Trophoblast cell (in vitro differentiated cells and primary cell): ENCODE results near the gene FTO.

Experiments used
- DNase-seq, 2 donors: peaks; one replicate each; pipeline ENCODE4 v3.0.0-alpha.2; 2016
- H2AFZ ChIP-seq: 2 replicates; pipeline ENCODE4 v1.6.1; 2013; ENCODE audit warnings: low read length, moderate library complexity, mild to moderate bottlenecking; ENCODE audit not compliant: insufficient read depth, poor library complexity
- H2AK5ac ChIP-seq: 2 replicates; pipeline ENCODE4 v1.6.1; 2013; ENCODE audit warnings: mild to moderate bottlenecking, low read length
- H2BK120ac ChIP-seq: 2 replicates; pipeline ENCODE4 v1.6.1; 2013; ENCODE audit warnings: low read length, mild to moderate bottlenecking, moderate library complexity; ENCODE audit not compliant: insufficient read depth, poor library complexity
- H2BK12ac ChIP-seq: 2 replicates; pipeline ENCODE4 v1.6.1; 2013; ENCODE audit warnings: mild to moderate bottlenecking, low read length, moderate library complexity
- H2BK5ac ChIP-seq: 2 replicates; pipeline ENCODE4 v1.6.1; 2013; ENCODE audit warnings: low read length, low read depth, moderate library complexity, mild to moderate bottlenecking; ENCODE audit not compliant: poor library complexity
- H3K14ac ChIP-seq: 2 replicates; pipeline ENCODE4 v1.6.1; 2013; ENCODE audit warnings: mild to moderate bottlenecking, low read length
- H3K18ac ChIP-seq: 2 replicates; pipeline ENCODE4 v1.6.1; 2013; ENCODE audit warnings: mild to moderate bottlenecking, low read length
- H3K23ac ChIP-seq: 2 replicates; pipeline ENCODE4 v1.6.1; 2013; ENCODE audit warnings: low read length
- H3K27ac ChIP-seq: 2 replicates; pipeline ENCODE4 v1.5.1; 2013; ENCODE audit warnings: low read depth, mild to moderate bottlenecking, inconsistent platforms, low read length, moderate library complexity
- H3K27me3 ChIP-seq: 2 replicates; pipeline ENCODE4 v1.6.1; 2013; ENCODE audit warnings: inconsistent platforms, mild to moderate bottlenecking, low read length, moderate library complexity; ENCODE audit not compliant: insufficient read depth
- H3K36me3 ChIP-seq, 2 experiments: 1 replicate in 1 of 2; 2 replicates in 1 of 2; pipeline ENCODE4 v1.6.1; 2013; ENCODE audit warnings: low read length in 2 of 2, mild to moderate bottlenecking in 2 of 2, moderate library complexity in 1 of 2; ENCODE audit not compliant: insufficient read depth in 2 of 2, control insufficient read depth in 1 of 2
- H3K4ac ChIP-seq: 2 replicates; pipeline ENCODE4 v1.6.1; 2013; ENCODE audit warnings: low read depth, mild to moderate bottlenecking, low read length, moderate library complexity
- H3K4me1 ChIP-seq, 2 experiments: 1 replicate in 1 of 2; 2 replicates in 1 of 2; pipeline ENCODE4 v1.6.1; 2013; ENCODE audit warnings: low read length in 2 of 2, mild to moderate bottlenecking in 2 of 2, moderate library complexity in 1 of 2; ENCODE audit not compliant: insufficient read depth in 2 of 2, control insufficient read depth in 1 of 2
- H3K4me2 ChIP-seq: 2 replicates; pipeline ENCODE4 v1.6.1; 2013; ENCODE audit warnings: inconsistent platforms, mild to moderate bottlenecking, low read length, moderate library complexity
- H3K4me3 ChIP-seq: 2 replicates; pipeline ENCODE4 v1.5.1; 2013; ENCODE audit warnings: mild to moderate bottlenecking, low read depth, low read length, inconsistent platforms
- H3K79me1 ChIP-seq: one replicate; pipeline ENCODE4 v1.6.1; 2013; ENCODE audit warnings: low read length
- H3K79me2 ChIP-seq: 2 replicates; pipeline ENCODE4 v1.6.1; 2013; ENCODE audit warnings: low read length, mild to moderate bottlenecking; ENCODE audit not compliant: control insufficient read depth, insufficient read depth, poor library complexity
- H3K9ac ChIP-seq: 2 replicates; pipeline ENCODE4 v1.6.1; 2013; ENCODE audit warnings: mild to moderate bottlenecking, low read length
- H3K9me3 ChIP-seq: 2 replicates; pipeline ENCODE4 v1.6.1; 2013; ENCODE audit warnings: low read depth, mild to moderate bottlenecking, control low read depth, inconsistent platforms, low read length; ENCODE audit not compliant: insufficient read depth
- H4K12ac ChIP-seq: 2 replicates; pipeline ENCODE4 v1.6.1; 2013; ENCODE audit warnings: low read depth, mild to moderate bottlenecking, low read length, moderate library complexity
- H4K8ac ChIP-seq: 2 replicates; pipeline ENCODE4 v1.6.1; 2013; ENCODE audit warnings: low read depth, mild to moderate bottlenecking, low read length, moderate library complexity
- H4K91ac ChIP-seq: one replicate; pipeline ENCODE4 v1.6.1; 2013; ENCODE audit warnings: low read depth, mild to moderate bottlenecking, low read length, moderate library complexity
- WGBS: extraction: QIAGEN DNeasy Blood & Tissue Kit; methylation state at CpG from one replicate; pipeline ENCODE4 v1.1.7; 2013; ENCODE audit warnings: missing lambda C conversion rate; ENCODE audit not compliant: insufficient read length, insufficient coverage; ENCODE audit errors: extremely low coverage; 5-methylcytosine and 5-hydroxymethylcytosine counted together

The FTO gene

DNA sequence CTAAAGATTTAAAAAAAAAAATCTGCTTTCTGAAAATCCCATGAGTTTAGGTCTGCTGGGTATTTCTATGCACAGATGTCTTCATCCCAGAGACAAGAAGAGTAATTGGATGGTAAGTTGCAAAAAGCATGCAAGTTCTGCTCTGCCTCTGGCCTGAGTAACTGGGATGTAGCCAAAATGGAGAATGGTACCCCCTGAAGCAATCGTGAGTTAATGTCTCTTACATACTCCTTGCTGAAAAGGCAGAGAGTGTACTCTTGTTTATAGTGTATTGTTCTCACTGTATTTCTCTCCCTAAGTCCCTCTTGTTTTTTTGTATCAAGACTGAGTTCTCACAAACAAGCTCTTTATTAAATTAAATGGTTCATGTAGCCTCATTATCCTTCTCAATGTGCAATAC is 323.6 kb downstream of the FTO start:
- Histone ChIP-seq H3K79me1 (no peaks in the 10 kb centered on the region), H4K12ac (no peak overlapping the region), H3K27ac (no peak overlapping the region), H2BK5ac (no peak overlapping the region), H3K36me3 (peaks cover 0 to 2% of the 10 kb centered on the region in 2 experiments), H3K9ac (no peak overlapping the region), H3K4ac (no peak overlapping the region), H3K4me1 (no peaks in the 10 kb centered on the region), H2AK5ac (no peak overlapping the region), H3K4me2 (no peak overlapping the region), H3K9me3 (peaks cover 1% of the 10 kb centered on the region), H3K4me3 (no peak overlapping the region), H3K23ac (no peak overlapping the region), H2BK120ac (no peak overlapping the region), H3K18ac (no peak overlapping the region), H4K8ac (no peak overlapping the region), H3K14ac (no peak overlapping the region), H3K27me3 (no peaks in the 10 kb centered on the region), H2BK12ac (no peak overlapping the region), H2AFZ (no peak overlapping the region), H4K91ac (no peak overlapping the region), H3K79me2 (no peaks in the 10 kb centered on the region)
- DNase-seq, result no peak
- no CpG with 5 or more reads among the region's 1 CpG for WGBS

DNA sequence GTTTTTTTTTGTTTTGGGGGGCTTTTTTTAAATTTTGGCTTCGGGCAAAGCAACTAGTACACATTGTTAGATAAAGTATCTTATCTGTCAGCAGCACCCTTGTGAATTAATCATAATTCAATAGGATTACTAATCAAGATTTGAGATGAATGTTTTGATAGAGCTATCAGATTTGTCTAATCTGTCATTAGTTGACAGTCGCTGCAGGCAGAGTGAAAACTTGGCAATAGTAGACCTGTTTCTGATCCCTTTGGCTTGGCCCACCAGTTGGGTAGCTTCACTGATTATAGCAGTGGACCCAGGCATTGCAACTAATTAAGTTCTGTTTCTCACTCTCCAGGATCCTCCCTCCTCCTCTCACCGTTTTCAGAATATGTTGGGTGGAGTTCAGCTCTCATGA is 324.0 kb downstream of the FTO start:
- no peak overlapping the region for H3K18ac ChIP-seq
- H2BK12ac ChIP-seq, result no peak overlapping the region
- H2AK5ac ChIP-seq, result no peak overlapping the region
- H3K23ac ChIP-seq, result no peak overlapping the region
- H3K4ac ChIP-seq, result no peak overlapping the region
- no peak overlapping the region for H3K4me3 ChIP-seq
- no peak overlapping the region for H2AFZ ChIP-seq
- no peaks in the 10 kb centered on the region for H3K79me2 ChIP-seq
- H3K9me3 ChIP-seq, result peaks cover 1% of the 10 kb centered on the region
- peaks cover 0 to 2% of the 10 kb centered on the region in 2 experiments for H3K36me3 ChIP-seq
- no peaks in the 10 kb centered on the region for H3K27me3 ChIP-seq
- H3K4me2 ChIP-seq, result no peak overlapping the region
- H3K14ac ChIP-seq, result no peak overlapping the region
- no peak overlapping the region for H3K27ac ChIP-seq
- H4K91ac ChIP-seq, result no peak overlapping the region
- no peak overlapping the region for H4K12ac ChIP-seq
- no peak overlapping the region for H4K8ac ChIP-seq
- no CpG with 5 or more reads among the region's 3 CpGs for WGBS
- no peak for DNase-seq
- H3K4me1 ChIP-seq, result no peaks in the 10 kb centered on the region
- no peak overlapping the region for H2BK120ac ChIP-seq
- H2BK5ac ChIP-seq, result no peak overlapping the region
- H3K79me1 ChIP-seq, result no peaks in the 10 kb centered on the region
- H3K9ac ChIP-seq, result no peak overlapping the region

DNA sequence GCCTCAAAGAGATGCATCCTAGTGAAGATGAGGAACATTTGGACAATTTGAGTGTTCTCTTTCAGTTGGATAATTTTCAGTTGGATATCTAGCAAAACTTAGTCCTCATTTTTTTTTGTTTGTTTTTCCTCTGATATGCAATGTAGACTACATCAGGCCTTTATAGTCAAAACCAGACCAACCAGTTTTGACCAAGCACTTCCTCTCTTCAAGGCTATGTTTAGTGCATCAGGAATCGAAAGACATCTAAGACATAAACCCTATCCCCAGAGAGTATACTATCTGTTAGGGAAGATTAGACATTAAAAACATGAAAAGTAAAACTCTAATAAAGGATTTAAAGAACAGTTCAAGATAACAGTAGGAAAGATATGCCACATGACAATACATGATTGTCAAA is 326.5 kb downstream of the FTO start:
- Histone ChIP-seq H3K79me2 (no peaks in the 10 kb centered on the region), H2BK120ac (no peak overlapping the region), H3K9me3 (peaks cover 1% of the 10 kb centered on the region), H4K91ac (no peak overlapping the region), H3K23ac (no peak overlapping the region), H3K18ac (no peak overlapping the region), H3K4me1 (no peaks in the 10 kb centered on the region), H3K27ac (no peak overlapping the region), H4K12ac (no peak overlapping the region), H2BK12ac (no peak overlapping the region), H2AFZ (no peak overlapping the region), H3K4me2 (no peak overlapping the region), H2BK5ac (no peak overlapping the region), H3K4me3 (no peak overlapping the region), H3K79me1 (no peaks in the 10 kb centered on the region), H3K14ac (no peak overlapping the region), H3K4ac (no peak overlapping the region), H3K36me3 (peaks cover 0 to 2% of the 10 kb centered on the region in 2 experiments), H4K8ac (no peak overlapping the region), H3K27me3 (no peaks in the 10 kb centered on the region), H2AK5ac (no peak overlapping the region), H3K9ac (no peak overlapping the region)
- no peak for DNase-seq
- WGBS, result no CpG with 5 or more reads among the region's 1 CpG

DNA sequence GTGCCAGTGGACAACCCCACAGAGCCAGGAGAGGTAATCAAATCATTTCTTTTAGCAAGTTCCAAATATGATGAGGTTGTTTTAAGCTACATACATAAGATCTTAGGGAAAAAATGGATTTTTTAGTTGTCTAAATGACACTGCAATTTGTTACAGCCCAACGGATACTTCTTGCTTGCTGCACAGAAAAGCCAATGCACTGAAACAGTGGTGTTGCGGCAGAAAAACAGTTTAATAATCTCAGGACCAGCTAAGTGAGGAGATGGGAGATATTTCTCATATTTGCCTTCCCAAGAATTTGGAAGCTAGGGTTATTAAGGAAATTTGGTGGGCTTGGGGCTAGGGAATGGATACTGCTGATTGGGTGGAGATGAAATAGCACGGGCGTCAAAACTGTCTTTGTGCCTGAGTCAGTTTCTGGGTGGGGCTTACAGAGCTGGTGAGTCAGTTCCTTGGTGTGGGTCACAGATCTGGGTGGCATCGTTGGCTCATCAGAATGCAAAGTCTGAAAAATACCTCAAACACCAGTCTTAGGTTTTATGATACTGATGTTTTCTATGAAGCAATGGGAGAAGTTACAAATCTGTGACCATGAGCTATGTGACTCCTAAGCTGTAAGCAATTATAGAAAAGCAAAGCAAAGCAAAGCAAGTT is 327.3 kb downstream of the FTO start:
- Histone ChIP-seq H3K79me1 (no peaks in the 10 kb centered on the region), H3K27ac (no peak overlapping the region), H2BK5ac (no peak overlapping the region), H3K18ac (no peak overlapping the region), H2AK5ac (no peak overlapping the region), H3K9ac (no peak overlapping the region), H2BK120ac (no peak overlapping the region), H3K79me2 (no peaks in the 10 kb centered on the region), H4K8ac (no peak overlapping the region), H3K4me1 (no peaks in the 10 kb centered on the region), H2AFZ (no peak overlapping the region), H2BK12ac (no peak overlapping the region), H4K91ac (no peak overlapping the region), H3K27me3 (no peaks in the 10 kb centered on the region), H3K9me3 (peaks cover 1% of the 10 kb centered on the region), H4K12ac (no peak overlapping the region), H3K23ac (no peak overlapping the region), H3K14ac (no peak overlapping the region), H3K4me3 (no peak overlapping the region), H3K4me2 (no peak overlapping the region), H3K36me3 (peaks cover 0 to 2% of the 10 kb centered on the region in 2 experiments), H3K4ac (no peak overlapping the region)
- WGBS, result no CpG with 5 or more reads among the region's 5 CpGs
- no peak for DNase-seq
